Nephron progenitor cell (in vitro differentiated cells): ENCODE measurements around the gene TSHZ2.
A peak's percentile ranks its signal among the peaks of the same experiment; 100 is the strongest.

Source experiments
- DNase-seq: peaks from one replicate; pipeline ENCODE4 v3.0.0; 2021
- H3K27ac Mint-ChIP-seq: 2 replicates; pipeline ENCODE4 v1.8.0; 2021; ENCODE audit warnings: mild to moderate bottlenecking, moderate library complexity, mixed read lengths
- H3K27me3 Mint-ChIP-seq: 2 replicates; pipeline ENCODE4 v1.8.0; 2021; ENCODE audit warnings: mild to moderate bottlenecking, low read depth, mixed read lengths; ENCODE audit not compliant: poor library complexity
- H3K36me3 Mint-ChIP-seq: 2 replicates; pipeline ENCODE4 v1.8.0; 2021; ENCODE audit warnings: low read depth, mixed read lengths
- H3K4me1 Mint-ChIP-seq: 2 replicates; pipeline ENCODE4 v1.8.0; 2021; ENCODE audit warnings: mixed read lengths
- H3K4me3 Mint-ChIP-seq: 2 replicates; pipeline ENCODE4 v1.8.0; 2021; ENCODE audit warnings: mild to moderate bottlenecking, moderate library complexity, mixed read lengths
- H3K9me3 Mint-ChIP-seq: 2 replicates; pipeline ENCODE4 v1.8.0; 2021; ENCODE audit warnings: mild to moderate bottlenecking, moderate library complexity, mixed read lengths
- CTCF ChIP-seq: fragments of 200-600 bp; sonication (generic); IDR thresholded peaks from 2 replicates; pipeline ENCODE4 v1.5.0; 2021; ENCODE audit warnings: antibody characterized with exemption

TSHZ2 gene

GRCh38 chr20:53419693-53420460 is 447.7 kb downstream of the TSHZ2 start:
- Mint-ChIP-seq H3K4me3 (no peak overlapping the region), H3K4me1 (peaks cover 12% of the 10 kb centered on the region), H3K9me3 (peaks cover 3% of the 10 kb centered on the region), H3K36me3 (peaks cover 28% of the 10 kb centered on the region), H3K27me3 (peaks cover 9% of the 10 kb centered on the region), H3K27ac (no peak overlapping the region)
- TF ChIP-seq CTCF: no peak
- DNase-seq: no peak

- TF ChIP-seq CTCF: no peak
- Mint-ChIP-seq H3K27me3 (peaks cover 5% of the 10 kb centered on the region), H3K4me1 (peaks cover 12% of the 10 kb centered on the region), H3K4me3 (no peak overlapping the region), H3K27ac (no peak overlapping the region), H3K9me3 (peaks cover 3% of the 10 kb centered on the region), H3K36me3 (peaks cover 33% of the 10 kb centered on the region)
- DNase-seq: no peak
These were observed 449.2 kb downstream of the TSHZ2 start for GRCh38 chr20:53421343-53421742.

- H3K4me1 Mint-ChIP-seq: peaks cover 12% of the 10 kb centered on the region
- H3K27me3 Mint-ChIP-seq: peaks cover 5% of the 10 kb centered on the region
- DNase-seq: no peak
- no peak overlapping the region for H3K4me3 Mint-ChIP-seq
- H3K9me3 Mint-ChIP-seq: peaks cover 3% of the 10 kb centered on the region
- peaks cover 40% of the 10 kb centered on the region for H3K36me3 Mint-ChIP-seq
- no peak for TF ChIP-seq CTCF
- peak overlapping the region; percentile 60 for H3K27ac Mint-ChIP-seq
These were observed 449.9 kb downstream of the TSHZ2 start for GRCh38 chr20:53422039-53422438.

GRCh38 chr20:53423587-53424146 is 451.5 kb downstream of the TSHZ2 start:
- TF ChIP-seq CTCF: no peak
- Mint-ChIP-seq H3K36me3 (peaks cover 42% of the 10 kb centered on the region), H3K4me1 (peaks cover under 1% of the 10 kb centered on the region), H3K27me3 (peaks cover 5% of the 10 kb centered on the region), H3K9me3 (peaks cover 6% of the 10 kb centered on the region), H3K27ac (no peak overlapping the region), H3K4me3 (no peak overlapping the region)
- no peak for DNase-seq

GRCh38 chr20:53425481-53425880 is 453.3 kb downstream of the TSHZ2 start:
- Mint-ChIP-seq H3K9me3 (peaks cover 18% of the 10 kb centered on the region), H3K27ac (no peak overlapping the region), H3K4me3 (no peak overlapping the region), H3K4me1 (no peaks in the 10 kb centered on the region), H3K36me3 (peaks cover 47% of the 10 kb centered on the region), H3K27me3 (peaks cover 3% of the 10 kb centered on the region)
- DNase-seq: no peak
- no peak for TF ChIP-seq CTCF

GRCh38 chr20:53425941-53426340 is 453.8 kb downstream of the TSHZ2 start:
- peaks cover 44% of the 10 kb centered on the region for H3K36me3 Mint-ChIP-seq
- peaks cover 3% of the 10 kb centered on the region for H3K27me3 Mint-ChIP-seq
- no peak for DNase-seq
- H3K4me3 Mint-ChIP-seq: no peak overlapping the region
- no peak overlapping the region for H3K27ac Mint-ChIP-seq
- no peak for TF ChIP-seq CTCF
- H3K9me3 Mint-ChIP-seq: peaks cover 18% of the 10 kb centered on the region
- no peaks in the 10 kb centered on the region for H3K4me1 Mint-ChIP-seq
